Stimulated activated CD4-positive, alpha-beta T cell treated with anti-CD3 and anti-CD28 coated beads, Interleukin-1b, Interleukin-23, amount 100 ng/mL, for 1 hour (primary cell): ENCODE data around the gene FLVCR2.
"Not testable (repeated sequence)": the region's sequence is repeated elsewhere in the genome, so short reads cannot be mapped to it uniquely, and the experiment has no call there.

Source experiments
- DNase-seq, 2 donors: peaks; one replicate each; pipeline ENCODE4 v3.0.0-alpha.2; 2020; ENCODE audit warnings: low read depth in 2 of 2

FLVCR2 gene

DNA sequence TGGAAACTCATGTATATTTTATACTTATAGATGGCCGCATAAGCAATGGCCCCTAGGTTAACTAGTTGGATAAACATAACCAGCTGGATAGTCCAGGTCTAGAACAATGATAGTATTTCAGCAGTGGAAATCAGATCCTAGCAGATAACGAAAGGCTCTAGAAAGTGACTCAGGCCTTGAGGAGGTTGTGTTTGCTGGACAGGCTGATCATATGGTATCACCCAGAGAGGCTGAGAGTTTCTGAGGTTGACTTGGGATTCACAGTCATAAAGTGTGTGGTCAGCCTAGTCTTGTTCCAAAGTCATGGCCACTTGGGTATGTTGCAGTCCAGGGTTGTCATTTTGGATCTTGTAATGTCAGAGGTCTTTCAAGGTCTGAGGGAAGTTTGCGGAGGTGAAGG, 16.8 kb downstream of the FLVCR2 start:
- DNase-seq, result no peak

DNA sequence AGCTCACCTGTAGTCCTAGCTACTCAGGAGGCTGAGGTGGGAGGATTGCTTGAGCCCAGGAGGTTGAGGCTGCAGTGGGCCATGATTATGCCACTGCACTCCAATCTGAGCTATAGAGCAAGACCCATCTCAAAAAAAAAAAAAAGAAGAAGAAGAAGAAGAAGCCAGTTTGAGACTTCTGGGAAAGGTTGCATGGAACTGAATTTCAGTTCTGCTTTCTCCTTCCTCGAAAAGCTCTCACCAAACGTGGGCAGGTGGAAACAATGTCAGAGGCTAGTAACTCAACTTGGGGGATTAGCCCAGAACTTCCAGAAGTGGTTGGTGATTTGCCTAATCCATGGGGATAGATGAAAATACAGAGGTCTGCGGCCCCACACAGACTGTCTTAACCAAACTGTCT, 18.7 kb downstream of the FLVCR2 start:
- DNase-seq, result no peak

DNA sequence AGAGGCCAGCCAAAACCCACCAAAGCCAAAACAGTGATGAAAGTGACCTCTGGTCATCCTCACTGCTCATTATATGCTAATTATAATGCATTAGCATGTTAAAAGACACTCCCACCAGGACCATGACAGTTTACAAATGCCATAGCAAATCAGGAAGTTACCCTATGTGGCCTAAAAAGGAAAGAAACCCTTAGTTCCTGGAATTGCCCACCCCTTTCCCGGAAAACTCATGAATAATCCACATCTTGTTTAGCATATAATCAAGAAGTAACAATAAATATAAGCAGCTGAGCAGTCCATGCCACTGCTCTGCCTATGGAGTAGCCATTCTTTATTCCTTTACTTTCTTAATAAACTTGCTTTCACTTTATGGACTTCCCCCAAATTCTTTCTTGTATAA, 21.7 kb downstream of the FLVCR2 start:
- DNase-seq, result not testable (repeated sequence)

DNA sequence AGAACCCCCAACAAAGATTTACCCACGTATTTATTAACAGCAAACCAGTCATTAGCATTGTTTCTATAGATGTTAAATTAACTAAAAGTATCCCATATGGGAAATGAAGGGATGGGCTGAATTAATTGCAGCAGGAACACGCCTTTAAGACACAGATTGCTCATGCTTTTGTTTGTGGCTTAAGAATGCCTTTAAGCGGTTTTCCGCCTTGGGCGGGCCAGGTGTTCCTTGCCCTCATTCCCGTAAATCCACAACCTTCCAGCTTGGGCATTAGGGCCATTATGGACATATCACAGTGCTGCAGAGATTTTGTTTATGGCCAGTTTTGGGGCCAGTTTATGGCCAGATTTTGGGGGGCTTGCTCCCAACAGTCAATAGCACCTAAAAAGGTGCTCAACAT, 22.6 kb downstream of the FLVCR2 start:
- not testable (repeated sequence) for DNase-seq

DNA sequence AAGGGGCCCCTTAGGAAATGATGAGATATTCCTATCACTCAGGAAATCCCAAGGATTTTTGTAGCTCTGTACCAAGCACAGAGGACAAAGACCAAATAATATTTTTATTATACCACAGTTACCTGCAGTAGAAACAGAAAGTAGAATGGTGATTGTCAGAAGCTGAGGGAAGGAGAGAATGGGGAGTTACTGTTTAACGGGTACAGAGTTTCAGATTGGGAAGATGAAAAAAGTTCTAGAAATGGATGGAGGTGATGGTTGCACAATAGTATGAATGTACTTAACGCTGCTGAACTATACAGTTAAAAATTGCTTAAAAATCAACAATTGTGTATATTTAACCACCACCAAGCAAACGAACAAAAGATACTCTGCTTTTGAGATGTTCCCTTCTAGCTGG, 24.1 kb downstream of the FLVCR2 start:
- DNase-seq, result no peak

DNA sequence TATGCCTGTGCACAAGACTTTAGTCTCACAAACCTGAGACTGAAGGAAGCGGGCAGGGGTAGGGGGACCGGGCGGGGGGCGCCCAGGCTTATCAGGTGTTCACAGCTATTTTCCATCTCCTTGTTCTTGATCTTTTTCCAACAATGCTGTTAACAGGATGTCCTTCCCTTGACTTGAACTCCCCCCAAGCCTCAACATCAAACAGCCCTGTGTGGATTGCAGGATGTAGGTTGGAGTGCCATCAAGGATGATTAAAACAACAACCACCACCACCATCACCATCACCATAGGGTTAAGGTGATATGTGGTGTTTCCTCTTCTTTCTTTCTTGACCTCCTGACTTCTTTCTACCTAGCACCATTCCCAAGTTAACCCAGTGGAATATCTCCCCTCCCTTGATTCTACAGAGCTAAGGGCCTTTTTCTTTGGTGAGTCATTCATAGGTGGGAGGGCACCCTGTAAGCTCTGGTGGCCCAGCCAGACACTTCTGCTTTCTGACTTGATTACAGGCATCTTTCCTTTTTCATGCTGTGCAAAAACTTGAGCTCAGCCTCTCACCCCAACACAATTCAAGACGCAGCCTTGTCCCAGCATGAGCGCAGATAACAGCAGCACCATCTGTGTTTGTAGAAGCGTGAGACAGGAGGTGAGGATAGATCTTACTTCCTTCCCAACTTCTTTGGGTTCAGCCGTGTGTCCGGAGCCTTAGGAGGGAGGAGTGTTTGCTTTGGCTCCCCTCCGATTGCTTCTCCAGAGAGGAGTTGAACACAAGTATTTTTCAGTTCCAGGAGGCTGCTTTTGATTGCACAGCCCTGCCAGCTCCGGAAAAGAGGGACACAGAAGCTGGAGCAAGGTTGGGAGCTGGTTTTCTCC, 26.8 kb downstream of the FLVCR2 start:
- DNase-seq, result no peak

DNA sequence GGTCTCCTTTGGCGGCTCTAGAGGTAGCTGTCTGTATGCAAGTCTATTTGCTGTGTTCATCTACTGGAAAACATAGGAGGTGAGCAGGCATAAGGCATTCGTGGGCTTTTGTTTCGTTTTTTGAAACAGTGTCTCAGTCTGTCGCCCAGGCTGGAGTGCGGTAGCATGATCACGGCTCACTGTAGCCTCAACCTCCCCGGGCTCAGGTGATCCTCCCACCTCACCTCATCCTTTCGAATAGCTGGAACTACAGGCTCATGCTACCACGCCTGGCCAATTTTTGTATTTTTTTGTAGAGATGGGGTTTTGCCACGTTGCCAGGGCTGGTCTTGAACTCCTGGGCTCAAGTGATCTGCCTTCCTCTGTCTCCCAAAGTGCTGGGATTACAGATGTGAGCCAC, 27.5 kb downstream of the FLVCR2 start:
- no peak for DNase-seq

DNA sequence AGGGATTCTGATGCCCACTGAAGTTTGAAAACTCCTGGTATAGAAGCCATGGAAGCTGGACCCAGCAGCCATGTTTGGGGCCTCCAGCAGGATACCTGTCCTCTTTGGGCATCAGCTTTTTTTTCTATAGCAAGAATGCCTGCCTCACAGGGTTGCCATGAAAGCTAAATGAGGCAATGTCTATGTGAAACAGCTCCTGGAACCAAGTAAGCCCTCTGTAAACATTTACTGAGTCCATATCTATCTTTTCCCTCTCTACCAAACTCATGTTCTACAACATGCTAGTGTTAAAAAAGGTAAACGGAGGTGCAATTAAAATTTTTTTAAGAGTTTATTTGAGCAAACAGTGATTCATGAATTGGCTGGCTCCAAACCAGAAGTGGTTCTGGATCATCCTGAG, 28.6 kb downstream of the FLVCR2 start:
- DNase-seq, result no peak

DNA sequence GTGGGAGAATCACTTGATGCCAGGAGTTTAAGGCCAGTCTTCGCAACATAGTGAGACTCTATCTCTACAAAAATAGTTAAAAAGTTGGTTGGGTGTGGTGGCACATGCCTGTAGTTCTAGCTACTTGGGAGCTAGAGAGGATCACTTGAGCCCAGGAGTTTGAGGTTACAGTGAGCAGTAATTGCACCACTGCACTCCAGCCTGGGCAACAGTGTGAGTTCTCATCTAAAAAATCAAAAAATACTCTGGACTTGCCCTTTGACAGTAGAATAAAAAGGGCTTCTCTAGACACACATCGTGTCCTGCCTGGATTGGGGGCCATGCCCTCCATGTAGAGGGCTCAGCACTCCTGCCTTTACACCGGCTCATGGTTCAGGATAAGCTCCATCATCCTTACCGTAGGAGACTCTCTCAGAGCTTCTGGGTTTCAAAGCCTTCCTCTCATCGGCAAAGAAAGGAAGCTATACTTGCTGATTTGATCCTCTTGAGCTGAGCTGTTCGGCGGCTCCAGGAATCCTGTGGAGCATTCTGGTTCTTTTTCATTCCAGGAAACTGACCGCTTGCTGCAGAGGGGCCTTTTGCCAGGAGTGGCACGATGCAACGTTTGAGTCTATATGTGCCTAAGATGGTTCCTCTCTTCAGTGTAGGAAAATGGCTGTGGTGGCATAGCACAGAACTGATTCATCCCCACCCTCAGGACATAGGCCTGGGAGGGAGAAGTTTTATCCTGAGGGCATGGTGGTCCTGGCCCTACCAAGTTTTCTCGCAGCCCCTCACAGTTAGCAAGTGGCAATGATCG, 29.6 kb downstream of the FLVCR2 start:
- DNase-seq, result no peak

DNA sequence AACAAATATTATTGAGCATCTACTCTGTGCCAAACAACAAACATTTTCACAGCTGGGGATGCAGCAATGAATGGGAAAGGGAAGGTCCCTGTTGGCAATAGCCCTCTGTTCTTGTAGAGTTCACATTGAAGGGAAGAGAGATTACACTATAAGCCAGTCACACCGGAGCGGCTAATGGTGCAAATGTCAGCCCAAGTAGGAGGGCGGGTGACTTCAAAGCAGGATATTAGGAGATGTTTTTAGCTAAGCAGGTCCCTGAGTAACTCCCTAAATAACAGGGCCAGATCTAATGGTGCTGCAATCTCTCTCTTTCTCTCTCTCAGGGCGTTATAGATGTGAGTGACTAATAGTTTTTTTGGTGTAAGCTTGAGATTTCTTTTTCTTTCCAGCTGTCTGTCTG, 30.7 kb downstream of the FLVCR2 start:
- DNase-seq, result no peak

DNA sequence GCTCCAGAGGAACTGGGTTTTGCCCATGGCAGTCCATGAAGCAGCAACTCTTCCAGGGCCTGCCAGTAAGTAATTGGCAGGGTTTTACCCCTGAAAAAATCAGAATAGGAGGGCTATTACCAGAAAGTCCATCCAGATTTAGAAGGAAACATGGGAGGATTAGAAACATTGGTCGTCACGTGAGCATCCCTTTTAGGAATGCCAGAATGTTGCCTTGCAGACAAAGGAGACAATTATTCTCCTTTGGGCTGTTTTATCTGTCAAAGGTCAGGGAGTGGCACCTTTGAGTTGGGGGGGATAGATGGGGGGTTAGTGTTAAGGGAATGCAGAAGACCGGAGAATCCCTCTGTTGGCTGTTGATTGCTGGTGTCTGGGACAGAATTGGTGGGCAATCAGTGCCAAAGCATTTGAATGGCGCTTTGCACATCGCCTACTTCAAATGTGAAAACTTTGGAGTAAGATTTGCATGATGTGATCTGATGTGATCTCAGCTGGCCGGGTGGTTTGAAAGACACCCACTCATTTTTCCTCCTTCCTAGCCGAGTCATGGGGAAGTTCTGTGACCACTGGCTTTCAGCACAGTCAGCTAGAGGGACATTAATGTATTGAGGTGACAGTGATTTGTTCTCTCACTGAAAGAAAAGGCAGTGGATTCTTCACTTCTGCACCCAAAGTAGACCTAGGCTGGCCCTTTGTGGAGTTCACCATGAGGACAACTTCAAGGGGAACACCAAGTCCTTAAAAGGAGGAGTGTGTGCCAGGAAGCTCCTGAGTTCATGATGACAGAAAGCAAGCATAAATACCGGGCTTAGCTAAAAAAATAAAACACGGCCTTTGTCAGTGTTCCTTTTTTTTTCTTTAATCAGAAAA, 31.4 kb downstream of the FLVCR2 start:
- DNase-seq, result no peak

DNA sequence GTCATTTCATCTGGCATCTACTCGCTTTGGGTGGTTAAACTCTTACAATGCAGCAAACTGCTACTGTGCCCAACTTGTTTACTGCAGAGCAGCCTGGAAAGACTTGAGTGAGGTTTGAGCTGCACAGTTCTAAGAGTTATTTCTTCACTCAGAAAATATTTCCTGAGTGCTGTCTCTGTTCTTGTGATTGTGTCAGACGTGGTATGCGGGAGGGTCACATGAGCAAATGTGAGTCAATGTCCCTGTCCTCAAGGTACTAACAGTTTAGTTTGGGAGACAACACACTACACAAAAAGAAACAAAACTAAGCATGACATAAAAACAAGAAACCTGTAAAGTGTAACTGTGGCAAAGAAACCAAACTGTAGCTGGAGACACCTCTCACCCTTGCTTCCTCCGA, 32.4 kb downstream of the FLVCR2 start:
- no peak for DNase-seq

DNA sequence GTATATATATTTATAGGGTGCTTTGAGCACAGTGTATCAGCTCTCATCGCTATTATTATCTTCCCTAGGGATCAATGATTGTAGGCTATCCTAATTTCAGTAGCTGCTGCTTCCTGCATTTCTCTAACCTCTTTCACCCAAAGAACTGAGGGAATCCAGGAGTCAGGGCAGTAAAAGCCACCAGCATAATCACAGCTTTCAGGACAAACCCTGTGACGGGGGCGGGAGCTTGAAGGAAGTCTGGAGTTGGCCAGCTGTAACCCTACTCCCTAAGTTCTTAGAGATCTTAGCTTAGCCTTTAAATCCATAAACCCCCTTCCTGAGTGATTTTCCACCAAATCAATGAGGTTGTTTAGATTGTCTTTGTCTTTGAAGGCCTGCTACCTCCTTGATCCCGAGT, 33.7 kb downstream of the FLVCR2 start:
- no peak for DNase-seq

DNA sequence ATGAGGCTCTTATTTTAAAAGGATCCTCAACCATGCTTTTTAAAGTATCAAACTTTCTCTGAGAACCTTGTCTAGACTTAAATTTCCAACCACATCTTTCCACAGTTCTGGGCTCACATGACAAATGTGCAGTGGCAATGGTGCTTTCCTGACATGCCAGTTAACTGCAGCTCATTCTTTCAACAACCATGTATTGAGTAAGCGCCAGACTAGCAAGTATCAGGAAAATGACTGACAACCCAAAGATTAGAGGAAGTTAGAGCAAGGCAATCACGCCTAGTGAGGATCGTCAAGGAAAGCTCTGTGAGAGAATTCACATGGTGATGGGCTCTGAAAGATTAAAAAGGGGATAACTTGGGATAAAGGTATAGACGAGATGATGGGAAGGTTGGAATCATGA, 35.8 kb downstream of the FLVCR2 start:
- DNase-seq, result no peak

DNA sequence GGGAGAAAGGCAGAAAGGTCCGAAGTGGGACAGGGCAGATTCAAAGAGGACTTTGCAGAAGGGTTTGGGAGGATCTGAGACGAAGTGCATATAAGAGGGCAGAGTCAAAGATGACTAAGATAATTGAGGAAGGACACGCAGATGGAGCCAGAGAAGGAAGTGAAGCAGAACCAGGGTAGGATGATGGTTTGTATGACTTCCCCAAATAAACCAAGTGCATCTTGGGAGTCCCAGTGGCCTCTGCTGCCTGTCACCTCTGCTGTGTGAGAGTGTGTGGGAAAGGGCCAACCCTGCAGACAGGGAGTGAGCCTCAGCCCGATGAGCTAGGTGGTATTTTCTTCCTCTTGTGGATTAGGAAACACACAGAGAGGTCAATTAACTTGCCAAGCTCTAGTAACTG, 36.8 kb downstream of the FLVCR2 start:
- DNase-seq, result no peak

DNA sequence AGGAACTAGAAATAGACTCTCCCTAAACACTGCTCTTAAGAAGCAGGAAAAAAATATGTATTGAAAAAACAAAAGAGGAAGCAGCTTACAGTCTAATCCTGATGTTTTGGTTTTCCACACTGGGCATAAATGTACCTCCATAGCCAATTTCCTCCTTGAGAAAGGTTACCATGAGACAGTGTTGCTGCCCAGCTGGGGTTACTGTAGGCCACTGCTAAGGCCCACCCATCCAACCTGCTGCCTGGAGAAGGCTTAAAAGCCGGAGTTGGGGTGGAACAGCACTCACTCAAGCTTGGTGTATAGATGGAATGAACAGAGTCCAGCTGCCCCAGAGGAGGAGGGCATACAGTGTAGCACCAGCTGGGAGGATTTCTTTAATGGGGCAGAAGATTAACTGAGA, 41.1 kb downstream of the FLVCR2 start:
- DNase-seq, result no peak

DNA sequence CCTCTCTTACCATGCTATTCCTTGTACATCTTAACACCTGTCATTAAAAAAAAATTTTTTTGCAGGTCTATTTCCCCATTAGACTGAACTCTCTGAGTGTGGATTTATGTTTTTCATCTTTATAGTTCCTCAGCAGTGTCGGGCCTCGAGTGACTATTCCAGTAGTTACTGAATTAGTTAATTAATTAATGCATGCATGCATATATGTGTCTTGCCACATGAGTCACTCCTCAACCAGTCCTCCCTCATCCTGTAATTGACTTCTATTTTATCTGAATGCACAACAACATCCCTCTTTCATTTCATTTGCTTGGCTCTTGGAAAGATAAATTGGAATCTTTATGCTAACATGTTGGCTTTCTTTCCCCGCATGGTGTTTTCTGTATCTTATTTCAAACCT, 46.6 kb downstream of the FLVCR2 start:
- no peak for DNase-seq

DNA sequence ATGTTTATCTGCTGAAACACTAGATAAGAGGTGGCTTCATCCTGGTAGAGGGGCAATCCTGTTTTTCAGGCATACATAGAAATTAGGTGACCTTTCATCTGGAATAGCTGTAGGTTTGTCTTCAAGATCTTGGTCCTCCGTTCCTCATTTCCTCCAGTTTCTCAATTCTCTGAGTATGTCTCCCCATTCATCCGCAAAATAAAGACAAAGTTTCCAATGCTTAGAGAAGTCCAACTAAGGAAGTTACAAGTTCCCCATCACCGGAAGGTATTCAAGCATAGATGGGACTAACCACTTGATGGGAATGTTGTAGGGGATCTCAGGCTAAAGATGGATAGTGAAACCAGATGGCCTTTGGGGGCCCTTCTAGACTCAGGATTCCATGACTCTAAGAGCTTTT, 48.0 kb downstream of the FLVCR2 start:
- no peak for DNase-seq

DNA sequence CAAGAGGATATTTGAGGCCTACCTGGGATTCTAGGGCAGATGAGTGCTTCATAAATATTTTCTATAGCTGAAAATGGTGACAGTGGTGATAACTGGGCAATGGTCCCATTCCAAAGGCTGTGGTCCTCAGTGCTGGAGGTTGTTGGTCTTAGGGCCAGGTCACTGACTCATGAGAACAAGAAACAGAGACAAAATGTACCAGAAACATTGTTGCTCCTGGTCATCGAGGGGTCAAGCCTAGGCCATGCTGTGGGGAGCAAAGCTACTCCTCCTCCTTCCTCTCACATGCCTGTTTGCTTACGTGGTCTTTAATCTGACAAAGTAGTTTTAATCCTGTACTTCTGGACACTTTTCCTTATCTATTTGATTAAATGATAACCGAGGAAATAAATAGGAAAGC, 48.4 kb downstream of the FLVCR2 start:
- DNase-seq, result no peak

DNA sequence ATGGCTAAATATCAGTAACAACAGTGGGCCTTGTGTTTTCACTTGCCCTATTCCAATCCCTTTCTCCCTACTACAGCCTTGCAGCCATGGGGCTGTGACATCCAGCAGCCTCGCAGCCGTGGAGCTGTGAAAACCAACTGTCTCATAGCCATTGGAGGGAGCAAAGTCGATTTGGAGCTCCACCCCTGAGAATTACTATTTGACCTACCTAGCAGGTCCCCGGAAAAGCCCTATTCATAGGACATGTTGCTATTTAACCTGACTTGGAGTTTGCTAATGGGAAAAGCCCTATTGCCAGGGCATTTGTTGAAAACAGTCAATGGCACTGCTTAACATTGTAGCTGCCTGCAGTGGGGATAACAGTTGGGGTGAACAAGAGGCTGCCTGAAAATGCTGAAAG, 49.0 kb downstream of the FLVCR2 start:
- DNase-seq, result no peak

DNA sequence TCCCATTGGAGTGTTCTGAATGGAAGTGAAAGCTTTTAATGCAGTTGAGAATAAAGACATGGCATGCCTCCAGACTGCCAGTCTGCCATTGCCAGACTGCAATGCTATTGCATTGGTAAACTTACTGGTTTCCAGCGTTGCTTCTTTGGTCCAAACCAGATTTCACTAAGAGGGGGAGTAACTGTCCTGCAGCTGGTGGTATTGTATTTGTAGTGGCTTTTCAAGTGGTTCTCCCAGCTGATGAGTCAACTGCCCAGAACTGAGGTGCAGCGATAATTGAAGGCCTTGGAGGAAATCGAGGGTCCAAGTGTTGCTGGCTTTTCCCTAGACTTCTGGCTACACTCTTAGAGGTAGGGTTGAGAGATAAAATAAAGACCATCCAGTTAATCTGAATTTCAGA, 50.4 kb downstream of the FLVCR2 start:
- no peak for DNase-seq
